Activated gamma-delta T cell treated with anti-CD3 and anti-CD28 coated beads, Interleukin-2, amount 50 U/mL, for 16 hours (primary cell): ENCODE data around the gene LRRC38.
"Not testable (repeated sequence)": the region's sequence is repeated elsewhere in the genome, so short reads cannot be mapped to it uniquely, and the experiment has no call there.

Experiments used
- DNase-seq: peaks from one replicate; pipeline ENCODE4 v3.0.0-alpha.2; 2020; ENCODE audit warnings: low read depth

LRRC38 gene, protein sequence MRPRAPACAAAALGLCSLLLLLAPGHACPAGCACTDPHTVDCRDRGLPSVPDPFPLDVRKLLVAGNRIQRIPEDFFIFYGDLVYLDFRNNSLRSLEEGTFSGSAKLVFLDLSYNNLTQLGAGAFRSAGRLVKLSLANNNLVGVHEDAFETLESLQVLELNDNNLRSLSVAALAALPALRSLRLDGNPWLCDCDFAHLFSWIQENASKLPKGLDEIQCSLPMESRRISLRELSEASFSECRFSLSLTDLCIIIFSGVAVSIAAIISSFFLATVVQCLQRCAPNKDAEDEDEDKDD

DNA sequence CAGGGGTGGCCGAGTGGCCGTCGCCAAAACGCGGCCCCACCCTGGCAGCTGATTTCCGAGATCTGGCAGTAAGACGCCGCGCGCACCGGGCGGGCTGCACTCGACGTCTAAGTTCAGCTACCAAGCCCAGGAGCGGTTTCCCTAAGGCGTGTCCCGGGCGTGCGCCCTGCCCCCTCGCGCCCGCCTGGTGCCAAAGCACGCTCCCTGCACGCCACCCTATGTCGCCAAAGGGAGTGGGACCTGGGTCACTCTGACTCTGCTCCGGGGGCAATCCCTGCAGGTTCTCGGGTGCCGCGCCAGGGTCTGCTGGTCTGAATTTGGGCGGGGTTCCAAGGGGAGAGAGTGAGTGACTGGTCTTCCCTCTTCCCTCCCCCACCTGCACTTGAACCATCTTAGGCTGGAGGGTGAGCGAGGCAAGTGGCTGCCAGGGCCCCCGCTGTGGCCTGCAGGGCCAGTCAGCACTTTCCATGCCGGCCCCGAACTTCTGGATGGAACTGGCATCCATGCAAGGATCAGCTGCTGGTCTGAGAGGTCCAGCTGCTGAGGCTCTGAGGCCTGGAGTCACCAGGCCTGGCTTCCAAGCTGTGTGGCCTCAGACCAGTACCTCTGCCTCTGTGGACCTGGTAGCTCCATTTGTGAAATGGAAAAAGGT lies at the start of gene LRRC38:
Gene LRRC38 (minus strand): TSS at position 109 of the 652 bp plus-strand sequence. CDS start 410 bp downstream, outside the sequence.
- no peak for DNase-seq

DNA sequence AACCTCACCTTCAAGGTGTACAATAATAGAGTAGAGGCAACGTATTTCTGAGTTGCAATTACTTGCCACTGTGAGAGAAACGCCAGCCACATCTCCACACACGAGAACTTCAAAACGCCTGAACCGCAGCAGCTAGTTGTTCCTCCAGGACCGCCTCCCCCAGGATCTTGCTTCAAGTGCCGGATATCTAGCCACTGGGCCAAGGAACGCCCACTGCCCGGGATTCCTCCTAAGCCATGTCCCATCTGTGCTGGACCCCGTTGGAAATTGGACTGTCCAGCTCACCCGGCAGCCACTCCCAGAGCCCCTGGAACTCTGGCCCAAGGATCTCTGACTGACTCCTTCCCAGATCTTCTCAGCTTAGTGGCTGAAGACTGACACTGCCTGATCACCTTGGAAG lies 49.2 kb upstream of the LRRC38 start:
- not testable (repeated sequence) for DNase-seq

DNA sequence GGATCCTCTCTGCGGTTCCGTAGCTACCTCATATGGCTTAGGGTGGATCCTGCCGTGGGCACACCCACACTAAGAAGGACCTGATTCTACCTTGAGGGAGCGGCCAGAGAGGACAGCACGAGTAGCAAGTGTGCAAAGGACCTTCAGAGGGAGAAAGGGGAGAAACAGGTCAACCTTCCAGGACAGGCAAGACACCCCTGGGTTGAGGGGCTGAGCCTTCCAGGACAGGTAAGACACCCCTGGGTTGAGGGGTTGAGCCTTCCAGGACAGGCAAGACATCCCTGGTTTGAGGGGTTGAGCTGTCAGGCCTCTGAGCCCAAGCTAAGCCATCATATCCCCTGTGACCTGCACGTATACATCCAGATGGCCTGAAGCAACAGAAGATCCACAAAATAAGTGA lies 46.7 kb upstream of the LRRC38 start:
- no peak for DNase-seq

DNA sequence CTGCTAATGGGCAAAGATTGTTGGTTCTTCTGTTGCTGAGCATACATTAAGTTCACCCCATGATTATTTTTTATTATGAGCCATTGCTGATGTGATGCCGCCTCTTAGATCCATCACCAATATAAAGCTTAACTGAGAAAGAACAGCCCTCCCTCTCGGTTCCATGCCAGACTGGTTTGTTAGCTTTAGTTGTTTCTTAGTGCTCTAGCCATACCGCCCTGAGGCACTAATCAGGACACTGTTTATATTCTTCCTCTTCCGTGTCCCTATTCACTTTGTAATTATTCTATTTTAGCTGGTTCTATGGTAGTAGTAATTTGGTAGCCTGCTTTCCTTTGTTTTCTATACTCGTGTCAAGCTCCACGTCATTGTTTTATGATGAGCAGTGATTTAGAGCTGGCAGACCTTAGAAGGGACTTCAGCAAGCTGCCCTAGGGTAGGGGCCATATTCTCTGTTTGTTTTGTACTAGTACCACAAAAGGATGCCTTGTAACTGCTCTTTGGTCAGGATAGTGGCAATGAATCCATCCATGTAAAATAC lies 42.5 kb upstream of the LRRC38 start:
- DNase-seq: no peak

DNA sequence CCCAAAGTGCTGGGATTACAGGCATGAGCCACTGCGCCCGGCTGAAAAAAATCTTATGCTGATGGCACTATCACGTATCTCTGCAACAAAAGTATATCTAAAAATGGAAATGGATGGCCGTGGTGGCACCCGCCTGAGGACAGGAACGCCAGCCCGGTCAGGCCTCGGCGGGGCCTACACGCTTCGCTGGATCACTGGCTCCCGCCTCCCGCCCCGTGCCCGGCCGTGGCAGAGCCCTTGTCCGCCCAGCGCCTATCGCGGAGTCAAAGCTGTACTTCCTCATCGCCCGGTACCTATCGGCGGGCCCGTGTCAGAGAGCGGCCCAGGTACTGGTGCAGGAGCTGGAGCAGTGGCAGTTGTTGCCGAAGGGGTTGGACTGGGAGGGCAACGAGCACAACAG lies 41.0 kb upstream of the LRRC38 start:
- no peak for DNase-seq

DNA sequence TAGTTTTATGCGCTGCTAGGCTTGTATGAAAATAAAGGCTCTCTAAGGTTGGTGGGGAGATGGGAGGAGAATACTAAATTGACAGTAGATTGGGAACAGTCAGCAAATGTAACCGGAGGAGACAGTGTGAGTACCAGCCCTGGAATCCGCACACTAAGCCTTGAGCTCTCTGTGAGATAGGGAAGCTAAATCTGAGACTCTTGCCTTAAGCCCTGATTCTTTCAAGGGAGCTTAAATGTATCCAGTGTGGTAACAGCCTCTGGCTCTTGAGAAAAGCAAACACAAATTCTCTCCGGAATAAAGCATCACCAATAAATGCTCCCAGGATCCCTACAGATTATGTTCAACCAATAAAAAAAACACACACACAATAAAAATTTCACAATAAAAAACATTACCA lies 36.9 kb upstream of the LRRC38 start:
- DNase-seq: no peak

DNA sequence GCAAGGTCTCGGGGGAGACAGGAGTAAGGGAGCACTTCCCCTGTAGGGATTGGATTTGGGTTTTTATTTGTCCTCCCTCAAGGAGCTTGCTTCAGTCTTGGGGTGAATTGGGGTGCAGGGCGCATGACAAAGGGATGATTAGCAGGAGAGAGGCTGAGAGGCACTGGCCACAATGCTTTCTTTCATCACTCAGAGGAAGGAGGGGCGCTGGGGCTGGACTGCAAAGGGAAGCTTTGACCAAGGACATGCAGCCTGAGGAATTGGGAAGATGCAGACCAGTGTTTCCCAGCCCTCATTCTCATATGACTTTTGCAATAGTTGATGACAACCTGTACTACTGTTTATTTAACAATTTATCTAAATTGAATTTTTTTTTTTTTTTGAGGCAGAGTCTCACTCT lies 35.7 kb upstream of the LRRC38 start:
- DNase-seq: no peak

DNA sequence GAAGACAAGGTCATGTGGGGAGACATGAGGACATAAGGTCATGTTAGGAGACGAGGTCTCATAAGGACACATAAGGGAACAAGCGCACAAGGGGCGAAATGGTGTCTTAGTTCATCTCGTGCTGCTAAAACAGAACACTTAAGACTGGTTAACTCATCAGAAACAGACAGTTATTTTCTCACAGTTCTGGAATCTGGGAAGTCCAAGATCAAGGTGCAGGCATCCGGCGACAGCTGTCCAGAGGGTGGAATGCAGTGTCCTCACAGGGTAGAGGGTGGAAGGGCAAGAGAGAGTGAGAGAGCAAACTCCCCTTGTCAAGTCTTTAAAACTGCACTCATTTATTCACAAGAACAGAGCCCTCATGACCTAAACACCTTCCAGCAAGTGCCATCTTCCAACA lies 35.2 kb upstream of the LRRC38 start:
- DNase-seq: no peak

DNA sequence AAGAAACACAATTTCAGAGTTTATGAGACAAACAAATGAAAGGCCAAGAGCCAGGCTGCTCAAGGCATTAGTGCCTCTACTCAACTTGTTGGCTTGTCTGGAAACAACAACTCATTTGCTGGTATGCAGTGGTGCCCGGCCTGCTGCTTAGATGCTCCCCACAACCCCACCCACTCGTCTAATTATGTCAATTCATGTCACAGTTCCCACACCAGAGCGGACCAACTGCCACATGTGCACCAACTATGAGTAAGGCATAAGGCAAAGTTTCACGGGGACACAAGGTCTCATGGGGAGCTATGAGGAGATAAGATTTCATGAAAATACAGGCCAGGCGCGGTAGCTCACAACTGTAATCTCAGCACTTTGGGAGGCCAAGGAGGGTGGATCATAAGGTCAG lies 34.5 kb upstream of the LRRC38 start:
- no peak for DNase-seq

DNA sequence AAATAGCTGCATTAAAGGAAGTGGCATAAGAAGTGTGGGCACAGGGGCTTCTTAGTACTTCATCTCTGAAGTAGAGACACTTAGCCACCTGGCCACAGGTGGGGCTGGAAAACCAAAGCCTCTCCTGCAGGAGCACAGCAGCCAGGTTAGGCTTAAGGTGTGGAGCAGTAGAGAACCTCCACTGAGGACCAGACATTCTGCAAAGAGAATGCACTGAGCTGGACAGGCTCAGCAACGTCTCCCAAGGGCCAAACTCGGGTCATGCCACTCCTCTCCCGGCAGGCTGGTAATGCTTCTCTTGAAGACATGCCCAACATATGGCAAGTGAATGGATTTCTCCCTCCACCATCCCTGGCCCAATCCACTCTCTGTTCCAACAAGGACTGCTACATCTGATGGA lies 33.0 kb upstream of the LRRC38 start:
- no peak for DNase-seq

DNA sequence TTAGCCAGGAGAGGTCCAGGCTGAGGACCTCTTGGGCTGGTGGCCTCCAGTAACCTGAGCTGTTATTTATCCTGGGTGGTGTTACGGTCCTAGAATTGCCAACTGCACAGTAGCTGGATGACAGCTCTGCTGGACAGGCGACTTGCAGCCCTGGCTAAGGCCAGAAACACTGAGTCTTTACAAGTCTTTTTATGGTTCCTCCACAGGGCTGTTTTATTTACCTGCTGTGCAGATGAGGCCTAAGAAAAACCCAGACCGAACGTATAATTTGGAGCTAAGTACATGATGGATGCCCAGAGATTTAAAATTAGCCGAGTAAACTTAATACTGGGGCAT lies 30.4 kb upstream of the LRRC38 start:
- DNase-seq: no peak

DNA sequence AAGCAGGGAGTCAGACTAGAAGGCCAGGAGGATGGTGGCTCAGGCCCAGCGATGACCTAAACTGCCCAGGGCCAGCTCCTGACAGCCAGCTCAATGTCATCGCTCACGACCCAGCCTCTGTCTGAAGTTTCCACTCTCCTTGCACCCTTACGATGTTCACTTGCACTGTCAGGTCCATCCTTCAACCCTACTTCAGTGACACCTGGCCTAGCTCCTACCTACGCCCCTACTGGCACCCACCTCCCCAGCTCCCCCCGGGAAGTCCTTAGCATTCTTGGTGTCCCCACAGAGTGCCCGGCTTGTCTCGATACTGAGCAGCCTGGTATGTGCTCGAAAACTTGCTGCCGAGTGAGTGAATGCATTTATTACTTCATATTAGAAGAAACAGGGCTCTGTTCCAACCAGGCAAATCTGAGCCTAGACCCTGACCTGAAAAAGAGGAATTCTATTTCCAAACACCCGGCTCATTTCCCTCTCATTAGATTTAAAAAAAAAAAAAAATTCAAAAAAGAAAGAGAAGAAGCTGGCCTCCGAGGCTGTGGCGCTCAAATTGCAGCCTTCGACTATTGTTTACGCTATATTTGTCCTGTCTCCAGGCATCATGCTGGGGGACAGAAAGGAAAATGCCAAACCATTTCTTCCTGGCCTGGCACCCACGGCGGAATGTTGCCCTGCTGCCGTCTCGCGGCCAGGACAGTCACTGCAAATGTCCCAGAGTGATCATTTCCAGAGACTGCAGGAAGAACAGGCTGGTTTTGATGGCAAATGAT lies 29.8 kb upstream of the LRRC38 start:
- no peak for DNase-seq

DNA sequence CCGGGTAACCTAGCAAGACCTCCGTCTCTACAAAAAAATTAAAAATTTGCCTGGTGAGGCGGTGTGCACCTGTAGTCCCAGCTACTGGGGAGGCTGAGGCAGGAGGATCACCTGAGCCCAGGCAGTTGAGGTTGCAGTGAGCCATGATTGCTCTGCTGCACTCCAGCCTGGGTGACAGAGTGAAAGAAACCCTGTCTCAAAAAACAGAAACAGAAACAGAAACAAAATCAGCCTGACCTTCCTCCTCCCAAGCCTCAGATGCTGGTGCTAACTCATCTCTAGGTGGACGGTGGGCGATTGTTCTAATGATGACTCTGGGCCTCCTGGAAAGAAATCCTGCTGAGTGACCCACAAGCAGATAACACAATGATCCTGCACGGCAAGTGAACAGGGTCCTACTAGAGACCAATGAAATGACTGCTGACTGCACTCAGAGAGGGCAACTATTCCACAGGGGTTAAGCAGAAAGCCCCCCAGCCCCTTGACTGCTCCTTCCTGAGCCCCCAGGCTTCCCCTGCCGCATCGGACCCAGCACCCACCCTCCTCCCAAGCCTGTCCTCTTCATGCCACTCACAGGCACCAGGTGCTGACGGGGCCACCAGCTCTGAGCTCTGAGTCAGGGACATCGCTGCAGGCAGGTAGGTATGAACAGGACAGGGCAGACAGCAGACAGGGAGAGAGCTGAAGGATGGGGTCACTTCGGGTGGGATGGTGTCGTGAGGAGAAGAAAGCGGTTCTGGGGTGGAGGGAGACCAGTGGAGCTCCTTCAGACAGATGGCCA lies 27.8 kb upstream of the LRRC38 start:
- no peak for DNase-seq

DNA sequence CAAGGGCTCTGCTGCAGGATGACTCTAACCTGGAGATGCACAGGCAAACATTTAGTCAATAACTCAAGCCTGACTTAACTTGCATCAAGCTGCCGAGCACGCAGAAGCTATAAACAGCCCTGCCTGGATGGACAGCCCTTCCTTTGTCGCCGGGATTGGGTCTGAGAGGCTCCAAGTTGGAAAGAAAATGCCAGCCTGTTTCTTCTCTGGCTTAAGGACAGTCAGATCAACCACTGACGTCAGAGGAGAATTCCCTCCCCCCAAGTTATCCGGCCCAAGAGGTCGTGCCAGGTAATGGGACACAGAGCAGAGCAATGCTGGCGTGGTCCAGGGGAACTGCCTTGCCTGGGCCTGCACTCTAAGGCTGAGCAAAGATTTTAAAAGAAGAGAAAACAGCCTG lies 27.1 kb upstream of the LRRC38 start:
- no peak for DNase-seq

DNA sequence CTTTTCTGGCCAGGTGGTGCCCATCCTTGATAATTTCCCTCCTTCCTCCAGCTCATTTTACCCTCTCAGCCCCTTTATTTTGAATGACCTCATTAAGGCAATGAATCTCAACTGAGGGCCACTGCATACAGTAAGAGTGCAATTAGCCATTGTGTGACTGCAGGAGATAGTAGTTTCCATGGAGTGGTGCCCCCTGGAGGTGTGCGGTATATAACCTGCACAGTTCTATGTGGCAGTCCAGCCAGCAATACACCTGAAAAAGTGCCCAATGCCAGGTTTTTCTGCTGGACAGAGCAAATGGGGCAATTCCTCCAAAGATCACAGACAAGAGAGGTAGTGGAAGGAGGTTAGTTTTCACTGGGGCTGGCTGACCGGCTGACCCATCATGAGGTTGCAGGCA lies 25.9 kb upstream of the LRRC38 start:
- no peak for DNase-seq

DNA sequence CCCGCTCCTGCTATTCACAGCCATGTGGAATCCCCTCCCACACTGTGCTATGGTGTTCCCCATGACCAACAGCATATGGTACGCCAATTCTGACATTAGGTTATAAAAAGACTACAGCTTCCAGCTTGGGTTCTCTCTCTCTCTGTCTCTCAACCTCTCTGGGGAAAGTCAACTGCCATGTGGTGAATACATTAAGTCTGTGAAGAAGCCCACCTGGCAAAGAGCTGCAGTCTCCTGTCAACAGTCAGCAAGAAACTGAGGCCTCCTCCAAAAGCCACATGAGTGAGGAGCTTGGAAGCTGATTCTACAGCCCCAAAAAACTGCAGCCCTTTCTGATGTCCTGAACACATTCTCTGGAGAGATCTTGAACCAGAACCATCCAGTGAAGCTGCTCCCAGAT lies 25.0 kb upstream of the LRRC38 start:
- DNase-seq: no peak

DNA sequence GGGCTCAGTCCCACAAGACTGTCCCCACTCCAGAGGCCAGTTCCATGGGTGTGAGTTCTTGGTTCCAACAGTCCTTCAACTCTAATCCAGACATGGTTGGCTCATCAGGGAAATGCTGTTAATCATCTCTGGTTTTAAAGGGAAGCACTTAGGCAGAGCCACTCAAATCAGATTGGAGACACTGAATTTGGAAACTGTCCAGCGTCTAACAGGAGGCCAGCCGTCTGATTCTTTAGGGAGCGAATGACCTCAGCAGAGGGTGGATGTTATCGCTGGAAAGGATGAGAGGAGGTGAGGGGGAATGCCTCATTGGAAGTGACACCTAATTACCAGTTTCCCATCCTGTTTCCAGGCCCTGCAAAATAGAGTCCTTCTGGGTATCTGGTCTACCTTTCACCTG lies 22.8 kb upstream of the LRRC38 start:
- DNase-seq: no peak

DNA sequence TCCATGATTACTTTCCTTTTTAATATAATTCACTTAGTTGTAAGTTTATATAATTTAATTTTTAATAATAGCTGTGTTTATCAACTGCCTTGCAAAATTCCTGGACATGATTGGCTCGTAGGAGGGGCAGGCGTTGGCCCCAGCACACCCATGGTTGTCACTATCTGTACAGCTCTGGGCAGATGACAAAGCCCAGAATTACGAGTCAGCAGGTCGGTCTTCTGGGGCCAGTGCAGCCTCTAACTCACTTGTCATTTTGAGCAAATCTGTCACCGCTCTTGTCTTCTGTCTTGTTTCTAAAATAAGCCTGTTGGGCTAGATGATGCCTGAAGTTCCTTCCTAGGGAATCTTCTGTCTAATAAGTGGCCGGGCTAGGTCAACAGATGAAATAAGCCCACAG lies 21.4 kb upstream of the LRRC38 start:
- DNase-seq: no peak

DNA sequence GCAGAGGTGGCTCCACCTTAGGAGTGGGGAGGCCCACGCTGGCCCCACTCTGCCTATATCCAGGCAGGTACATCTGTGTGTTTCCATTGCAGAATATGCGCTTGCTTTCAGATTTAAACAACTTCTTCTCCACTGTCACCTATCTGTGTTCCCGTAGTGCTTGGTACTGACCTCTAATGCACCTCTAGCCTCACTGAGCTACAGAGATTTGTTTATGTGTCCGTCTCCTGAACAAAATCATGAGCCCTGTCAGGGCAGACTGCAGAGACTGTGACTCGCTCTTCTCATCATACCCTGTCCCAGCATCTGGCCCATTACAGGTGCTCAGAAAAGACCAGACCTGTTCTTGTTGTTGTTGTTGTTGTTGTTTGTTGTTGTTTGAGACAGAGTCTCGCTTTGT lies 14.5 kb upstream of the LRRC38 start:
- DNase-seq: no peak

DNA sequence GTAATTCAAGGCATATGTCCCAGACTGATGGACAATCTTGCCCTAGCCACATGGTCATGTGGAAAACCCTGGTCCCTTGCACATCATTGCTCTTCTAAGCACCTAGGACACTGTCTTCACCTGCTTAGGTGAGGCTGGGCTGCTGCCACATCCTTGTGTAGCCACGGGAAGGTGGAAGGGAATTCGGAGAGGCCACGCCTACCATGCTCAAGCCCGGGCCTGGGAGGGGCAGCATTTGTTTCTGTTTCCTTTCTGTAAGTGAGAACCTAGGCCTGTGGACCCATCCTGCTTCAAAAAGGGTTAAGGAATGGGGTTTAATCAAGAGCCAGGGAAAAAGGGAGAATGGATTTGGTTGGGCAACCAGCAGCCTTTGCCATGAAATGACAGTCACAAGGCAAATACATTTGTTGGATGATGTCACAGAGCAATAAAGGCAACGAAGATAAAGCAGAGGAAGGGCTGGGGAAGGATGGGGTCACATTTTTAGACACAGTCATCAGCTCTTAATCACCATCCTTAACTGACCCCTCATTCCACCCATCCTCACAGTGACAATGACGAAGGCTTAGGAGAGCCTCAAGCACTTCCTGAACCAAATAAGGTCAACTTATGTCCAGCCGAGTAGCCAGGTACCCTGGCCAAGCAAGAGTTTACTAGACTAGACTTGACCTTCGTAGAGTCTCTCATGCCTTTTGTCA lies 10.1 kb upstream of the LRRC38 start:
- no peak for DNase-seq

DNA sequence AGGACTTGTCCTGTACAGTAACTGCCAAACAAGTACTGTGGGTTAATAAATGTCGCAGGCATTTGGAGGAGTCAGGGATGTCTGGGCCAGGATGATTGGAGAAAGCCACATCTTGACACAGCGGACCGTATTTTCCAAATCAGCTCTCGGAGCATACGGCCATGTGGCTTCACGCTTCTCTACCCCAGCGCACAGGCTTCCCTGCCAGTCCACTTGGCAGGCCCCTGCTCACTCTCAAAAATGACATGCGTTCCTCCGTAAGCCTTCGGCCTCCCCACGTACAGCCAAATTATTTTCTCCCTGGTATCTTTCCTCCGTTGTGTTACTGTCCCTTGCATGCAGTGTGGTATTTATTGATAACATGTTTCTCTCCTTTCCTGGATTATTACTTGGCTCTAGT lies 7.2 kb upstream of the LRRC38 start:
- no peak for DNase-seq
